ENCODE results near the gene SBNO1. TPM values are rescaled to one million over a fixed set of nuclear protein-coding genes. Genes with fewer than 3 reads are reported as not detected.

SBNO1 gene
- total and polyA plus RNA-seq, 8 donors = 3.4 to 35.6 (median 9.9) TPM

- Histone ChIP-seq H3K4me3 (no peak overlapping the region), H3K27me3 (no peaks in the 10 kb centered on the region), H3K27ac (peak overlapping the region in 1 of 5 donors; percentile 8), H3K4me1 (peaks cover 0 to 27% (median 9%) of the 10 kb centered on the region in 4 donors), H3K9me3 (no peaks in the 10 kb centered on the region), H3K36me3 (peaks cover 53 to 93% (median 90%) of the 10 kb centered on the region in 4 donors)
- no peak for DNase-seq
- TF ChIP-seq POLR2AphosphoS5 (IDR thresholded peaks at IDR 0.05) = no peak
- TF ChIP-seq CTCF (IDR thresholded peaks at IDR 0.05) = no peak
- no peak for TF ChIP-seq EP300 (IDR thresholded peaks at IDR 0.05)
- TF ChIP-seq POLR2A (IDR thresholded peaks at IDR 0.05) = no peak
- WGBS, 5 donors = 73 to 87% (median 85%) methylated on average over 8 to 9 of the region's 9 CpGs
- intact Hi-C loops (cut with DNase I; ENCODE audit: low total_unique reads) = no loop called here
These were observed 39.9 kb upstream of the SBNO1 start for GRCh38 chr12:123404581-123404980.

- no peaks in the 10 kb centered on the region for H3K27me3 ChIP-seq
- WGBS, 5 donors = 79 to 89% (median 83%) methylated on average over 14 to 15 of the region's 15 CpGs
- intact Hi-C loops (cut with DNase I; ENCODE audit: low total_unique reads) = no loop called here
- no peak for DNase-seq
- H3K9me3 ChIP-seq = no peaks in the 10 kb centered on the region
- H3K4me1 ChIP-seq = peaks cover 21 to 53% (median 32%) of the 10 kb centered on the region in 4 donors
- H3K36me3 ChIP-seq = peaks cover 49 to 96% (median 88%) of the 10 kb centered on the region in 4 donors
- no peak overlapping the region for H3K4me3 ChIP-seq
- TF ChIP-seq EP300 (IDR thresholded peaks at IDR 0.05) = no peak
- no peak for TF ChIP-seq POLR2AphosphoS5 (IDR thresholded peaks at IDR 0.05)
- no peak for TF ChIP-seq CTCF (IDR thresholded peaks at IDR 0.05)
- TF ChIP-seq POLR2A (IDR thresholded peaks at IDR 0.05) = no peak
- H3K27ac ChIP-seq = peak overlapping the region in 4 of 5 donors; percentile 8 to 28 (median 16)
These were observed 37.4 kb upstream of the SBNO1 start for GRCh38 chr12:123401753-123402683.

- Histone ChIP-seq H3K9me3 (no peaks in the 10 kb centered on the region), H3K36me3 (peaks cover 47 to 96% (median 88%) of the 10 kb centered on the region in 4 donors), H3K27ac (peak overlapping the region; percentile 68 to 81 (median 76)), H3K4me3 (peak overlapping the region in 1 of 4 donors; percentile 8), H3K4me1 (peaks cover 31 to 70% (median 41%) of the 10 kb centered on the region in 4 donors), H3K27me3 (no peaks in the 10 kb centered on the region)
- TF ChIP-seq CTCF (IDR thresholded peaks at IDR 0.05) (no peak), POLR2AphosphoS5 (IDR thresholded peaks at IDR 0.05) (no peak), POLR2A (IDR thresholded peaks at IDR 0.05) (no peak), EP300 (IDR thresholded peaks at IDR 0.05) (no peak)
- 74 to 81% (median 77%) methylated on average over 6 of the region's 6 CpGs for WGBS, 5 donors
- intact Hi-C loops (cut with DNase I; ENCODE audit: low total_unique reads) = no loop called here
- DNase-seq = no peak
These were observed 34.6 kb upstream of the SBNO1 start for GRCh38 chr12:123399255-123399617.

- Histone ChIP-seq H3K9me3 (no peaks in the 10 kb centered on the region), H3K27me3 (no peaks in the 10 kb centered on the region), H3K36me3 (peaks cover 45 to 96% (median 86%) of the 10 kb centered on the region in 4 donors), H3K4me3 (peak overlapping the region in 2 of 4 donors; percentile 3 to 8), H3K4me1 (peaks cover 31 to 72% (median 41%) of the 10 kb centered on the region in 4 donors), H3K27ac (peak overlapping the region; percentile 68 to 81 (median 76))
- intact Hi-C loops (cut with DNase I; ENCODE audit: low total_unique reads) = no loop called here
- TF ChIP-seq CTCF (IDR thresholded peaks at IDR 0.05) = no peak
- TF ChIP-seq POLR2AphosphoS5 (IDR thresholded peaks at IDR 0.05) = peak in 1 of 3 donors; percentile 33
- 39 to 52% (median 51%) methylated on average over 4 to 14 of the region's 14 CpGs for WGBS, 5 donors
- peak; percentile 41 to 73 for DNase-seq
These were observed 34.1 kb upstream of the SBNO1 start for GRCh38 chr12:123398550-123399254.
